ENCODE results near the gene ZXDC.

DNA sequence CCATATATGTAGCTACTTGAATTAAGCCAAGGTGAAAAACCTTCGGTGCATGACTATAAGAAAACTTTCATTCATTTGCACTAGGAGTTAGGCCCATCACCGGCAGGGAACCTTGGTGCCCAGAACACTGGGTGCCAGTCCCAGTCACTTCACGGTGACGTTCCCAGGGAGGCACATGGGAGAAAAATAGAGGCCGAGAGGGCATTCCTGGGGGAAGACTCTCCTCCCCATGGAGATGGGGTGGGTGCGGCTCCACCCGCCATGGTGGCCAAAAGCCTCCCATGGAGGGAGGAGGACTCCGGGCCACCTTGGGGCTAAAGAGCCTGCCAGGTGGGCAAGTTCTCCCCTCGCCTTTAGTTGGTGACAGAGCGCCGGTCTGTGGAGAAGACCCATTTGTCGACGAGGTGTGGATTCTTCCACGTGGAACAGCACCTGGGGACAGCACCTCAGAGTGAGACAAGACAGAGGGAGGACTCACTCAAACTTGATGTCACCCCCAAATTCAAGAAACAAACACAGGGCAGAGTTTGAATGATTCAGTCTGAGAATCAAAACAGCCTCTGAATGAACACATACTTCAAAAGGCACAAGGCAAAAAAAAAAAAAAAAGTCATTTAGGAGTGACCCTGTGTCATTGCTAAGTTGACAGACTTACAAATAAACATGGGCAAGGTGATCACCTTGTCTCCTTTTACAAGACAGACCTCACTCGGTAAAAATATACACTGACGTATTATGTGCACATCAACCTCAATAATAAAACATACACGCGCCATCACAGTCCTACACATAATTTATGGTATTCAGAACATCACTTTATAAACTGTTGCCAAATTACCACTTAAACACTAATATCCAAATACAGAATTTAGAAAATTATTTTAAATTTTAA is 38.6 kb downstream of the ZXDC start:
- TF ChIP-seq POLR2AphosphoS5 (IDR thresholded peaks at IDR 0.05; ENCODE audit: borderline replicate concordance, low read depth, low read length) (no peak), EZH2 (IDR thresholded peaks at IDR 0.05) (no peak), FOXP2 (optimal IDR thresholded peaks at IDR 0.05; ENCODE audit: control extremely low read depth, extremely low read length, insufficient read depth) (no peak)

Data from SK-N-MC (cell line).